Umbilical cord (tissue), 1 donor: ENCODE measurements around the gene NPIPB4. TPM values are rescaled to one million over a fixed set of nuclear protein-coding genes. Genes with fewer than 3 reads are reported as not detected.

Source experiments
- total RNA-seq: library from RNA; depleted of rRNA; stranded (reverse); fragments of >200 nt; gene quantifications from one replicate; pipeline ENCODE4 v1.2.3, GENCODE V29; 2014; ENCODE audit warnings: low replicate concordance; ENCODE audit not compliant: insufficient read depth

The NPIPB4 gene
- total RNA-seq, 1 donor from 2014 or later, result 83.3 TPM

Other genes starting within 250 kb of the NPIPB4 start
- 13.2 TPM for gene IGSF6, start 205.1 kb downstream of the NPIPB4 start, total RNA-seq
- gene OTOA, start 193.8 kb downstream of the NPIPB4 start, total RNA-seq, result 1.4 TPM
- gene UQCRC2, start 95.6 kb upstream of the NPIPB4 start, total RNA-seq, result 228 TPM
- 14.4 TPM for gene PDZD9, start 143.4 kb upstream of the NPIPB4 start, total RNA-seq
- gene MOSMO, start 150.4 kb upstream of the NPIPB4 start, total RNA-seq, result 25.8 TPM
- gene VWA3A, start 234.8 kb upstream of the NPIPB4 start, total RNA-seq, result 0.72 TPM